ENCODE data around the gene COQ7. TPM values are rescaled to one million over a fixed set of nuclear protein-coding genes. Genes with fewer than 3 reads are reported as not detected.

COQ7 gene
- total RNA-seq, 2 experiments from 2014 or later, result 21.6 to 22.2 TPM

DNA sequence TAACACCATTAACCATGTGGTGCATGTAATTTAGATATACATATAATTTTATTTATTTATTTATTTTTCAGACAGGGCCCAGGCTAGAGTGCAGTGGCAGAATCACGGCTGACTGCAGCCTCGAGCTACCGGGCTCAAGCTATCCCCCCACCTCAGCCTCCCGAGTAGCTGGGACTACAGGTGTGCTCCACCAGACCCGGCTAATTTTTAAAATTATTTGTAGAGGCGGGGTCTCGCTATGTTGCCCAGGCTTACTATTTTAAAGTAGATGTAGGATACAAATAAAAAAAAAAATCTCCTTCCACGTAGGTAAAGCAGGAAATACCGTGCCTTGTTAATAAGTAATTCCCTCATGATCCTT, 446 bp upstream of the COQ7 start:
- ChIA-PET CTCF (ENCODE audit: unreplicated experiment) (interaction anchor here (0.5 to 0.6 kb wide), 2 partner anchors 17 to 375 kb away, joined by 3 read pairs; no protein-coding TSS in a partner anchor), POLR2A (interaction anchor here (0.7 to 1.0 kb wide), 3 partner anchors 45 to 336 kb away, joined by 3 read pairs; no protein-coding TSS in a partner anchor)
- H3K9me3 ChIP-seq (ENCODE audit: low read length), result no peaks in the 10 kb centered on the region
- peaks cover 10% of the 10 kb centered on the region; the same call in 1 of the 2 replicates for H3K79me2 ChIP-seq (ENCODE audit: insufficient read depth, low read depth, low read length)
- H4K20me1 ChIP-seq (ENCODE audit: insufficient read depth, low read length), result no peaks in the 10 kb centered on the region
- peaks cover 2% of the 10 kb centered on the region; the same call in 1 of the 2 replicates for H3K36me3 ChIP-seq (ENCODE audit: insufficient read depth, low read length)
- DNase-seq (ENCODE audit: low spot score), result no peak
- H3K4me2 ChIP-seq (ENCODE audit: low read length), result peak overlapping the region; percentile 20; the same call in 1 of the 2 replicates
- no TSS peak for BruUV-seq (replicated peaks)
- H3K4me1 ChIP-seq (ENCODE audit: insufficient read depth, low read length, poor library complexity, severe bottlenecking), result peaks cover 8% of the 10 kb centered on the region
- intact Hi-C loops (cut with micrococcal nuclease; ENCODE audit: unreplicated experiment), result loop anchor here (1.0 to 5.0 kb wide), 4 partner anchors 143 to 455 kb away; partner anchors contain the start of genes ARL6IP1, CCP110 and GDE1
- H3K9me2 ChIP-seq (ENCODE audit: insufficient read depth, low read length), result no peaks in the 10 kb centered on the region
- H3K4me3 ChIP-seq (ENCODE audit: low read depth, low read length, poor library complexity, severe bottlenecking), result peak overlapping the region; percentile 83
- H2AFZ ChIP-seq (ENCODE audit: low read length), result peak overlapping the region; percentile 95; the same call in 1 of the 2 replicates
- TF ChIP-seq EZH2phosphoT487 (IDR thresholded peaks at IDR 0.05; ENCODE audit: borderline replicate concordance, low read depth, low read length), result no peak
- TF ChIP-seq, protein P1, sequence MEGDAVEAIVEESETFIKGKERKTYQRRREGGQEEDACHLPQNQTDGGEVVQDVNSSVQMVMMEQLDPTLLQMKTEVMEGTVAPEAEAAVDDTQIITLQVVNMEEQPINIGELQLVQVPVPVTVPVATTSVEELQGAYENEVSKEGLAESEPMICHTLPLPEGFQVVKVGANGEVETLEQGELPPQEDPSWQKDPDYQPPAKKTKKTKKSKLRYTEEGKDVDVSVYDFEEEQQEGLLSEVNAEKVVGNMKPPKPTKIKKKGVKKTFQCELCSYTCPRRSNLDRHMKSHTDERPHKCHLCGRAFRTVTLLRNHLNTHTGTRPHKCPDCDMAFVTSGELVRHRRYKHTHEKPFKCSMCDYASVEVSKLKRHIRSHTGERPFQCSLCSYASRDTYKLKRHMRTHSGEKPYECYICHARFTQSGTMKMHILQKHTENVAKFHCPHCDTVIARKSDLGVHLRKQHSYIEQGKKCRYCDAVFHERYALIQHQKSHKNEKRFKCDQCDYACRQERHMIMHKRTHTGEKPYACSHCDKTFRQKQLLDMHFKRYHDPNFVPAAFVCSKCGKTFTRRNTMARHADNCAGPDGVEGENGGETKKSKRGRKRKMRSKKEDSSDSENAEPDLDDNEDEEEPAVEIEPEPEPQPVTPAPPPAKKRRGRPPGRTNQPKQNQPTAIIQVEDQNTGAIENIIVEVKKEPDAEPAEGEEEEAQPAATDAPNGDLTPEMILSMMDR (conservative IDR thresholded peaks at IDR 0.05; ENCODE audit: low read length), result no peak
- H3K27ac ChIP-seq (ENCODE audit: low read depth, low read length, poor library complexity, severe bottlenecking), result no peak overlapping the region

DNA sequence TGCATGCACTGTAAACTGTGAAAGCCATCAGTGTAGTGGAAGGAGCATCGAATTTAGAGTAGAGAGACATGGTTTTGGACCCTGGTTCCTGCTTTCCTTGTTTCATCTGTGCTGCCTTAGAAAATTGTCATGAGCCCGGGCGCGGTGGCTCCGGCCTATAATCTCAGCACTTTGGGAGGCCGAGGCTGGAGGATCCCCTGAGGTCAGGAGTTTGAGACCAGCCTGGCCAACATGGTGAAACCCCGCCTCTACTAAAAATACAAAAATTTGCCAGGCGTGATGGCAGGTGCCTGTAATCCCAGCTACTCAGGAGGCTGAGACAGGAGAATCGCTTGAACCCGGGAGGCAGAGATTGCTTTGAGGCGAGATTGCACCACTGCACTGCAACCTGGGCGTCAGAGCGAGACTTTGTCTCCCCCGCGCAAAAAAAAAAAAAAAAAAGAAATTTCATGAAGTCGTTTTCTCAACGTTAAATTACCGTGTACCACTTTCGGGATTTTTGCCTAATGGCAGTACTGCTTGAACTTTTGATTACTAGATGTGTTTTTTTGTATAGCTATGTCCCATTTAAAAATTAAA, 912 bp downstream of the COQ7 start:
- ChIA-PET POLR2A (interaction anchor here (0.6 to 1.0 kb wide), 5 partner anchors 10 to 1782 kb away, joined by 3 to 5 read pairs (median 4); no protein-coding TSS in a partner anchor), CTCF (ENCODE audit: unreplicated experiment) (no interaction called here)
- BruUV-seq (replicated peaks), result no TSS peak
- H3K79me2 ChIP-seq (ENCODE audit: insufficient read depth, low read depth, low read length), result peaks cover 10% of the 10 kb centered on the region; the same call in 1 of the 2 replicates
- intact Hi-C loops (cut with micrococcal nuclease; ENCODE audit: unreplicated experiment), result loop anchor here (5.0 kb wide), 2 partner anchors 281 to 454 kb away; partner anchors contain the start of genes CCP110 and GDE1
- peaks cover 8% of the 10 kb centered on the region for H3K4me1 ChIP-seq (ENCODE audit: insufficient read depth, low read length, poor library complexity, severe bottlenecking)
- H3K9me2 ChIP-seq (ENCODE audit: insufficient read depth, low read length), result no peaks in the 10 kb centered on the region
- H3K27ac ChIP-seq (ENCODE audit: low read depth, low read length, poor library complexity, severe bottlenecking), result peak overlapping the region; percentile 87
- peak overlapping the region; percentile 83 for H3K4me3 ChIP-seq (ENCODE audit: low read depth, low read length, poor library complexity, severe bottlenecking)
- H3K4me2 ChIP-seq (ENCODE audit: low read length), result peak overlapping the region; percentile 75
- peak overlapping the region; percentile 95 for H2AFZ ChIP-seq (ENCODE audit: low read length)
- TF ChIP-seq, protein P1 (conservative IDR thresholded peaks at IDR 0.05; ENCODE audit: low read length), result no peak
- no peak for TF ChIP-seq EZH2phosphoT487 (IDR thresholded peaks at IDR 0.05; ENCODE audit: borderline replicate concordance, low read depth, low read length)
- no peaks in the 10 kb centered on the region for H3K9me3 ChIP-seq (ENCODE audit: low read length)
- peaks cover 12% of the 10 kb centered on the region; the same call in 1 of the 2 replicates for H3K36me3 ChIP-seq (ENCODE audit: insufficient read depth, low read length)
- H4K20me1 ChIP-seq (ENCODE audit: insufficient read depth, low read length), result no peaks in the 10 kb centered on the region
- peak; percentile 21 for DNase-seq (ENCODE audit: low spot score)

Measured in OCI-LY7 (cell line).